Stimulated activated CD4-positive, alpha-beta T cell treated with anti-CD3 and anti-CD28 coated beads, Interleukin-4, amount 100 ng/mL, for 24 hours (primary cell): ENCODE measurements around the gene RRP8.

Source experiments
- DNase-seq: peaks from one replicate; pipeline ENCODE4 v3.0.0-alpha.2; 2020

Gene RRP8

DNA sequence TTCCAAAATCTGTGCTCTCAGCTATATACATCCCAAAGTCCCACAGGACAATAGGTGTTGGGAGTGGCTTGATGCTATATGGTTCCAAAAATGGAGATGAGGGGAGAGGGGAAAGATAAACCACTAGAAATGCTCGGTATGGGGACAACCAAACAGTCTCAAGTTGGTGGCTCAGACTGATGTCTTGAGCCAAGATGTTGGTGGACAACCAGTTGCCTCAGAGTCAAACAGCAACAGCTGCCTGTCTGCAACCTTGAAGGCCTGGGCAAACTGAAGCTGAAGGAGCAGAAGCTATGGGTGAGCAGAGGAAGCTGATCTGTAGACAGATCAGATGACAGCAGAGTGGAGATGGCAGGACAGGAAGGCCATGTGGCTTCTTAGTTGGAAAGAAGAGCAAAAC is 4.0 kb downstream of the RRP8 start:
- DNase-seq: no peak

GRCh38 chr11:6598555-6598954 is 4.9 kb downstream of the RRP8 start:
- no peak for DNase-seq

DNA sequence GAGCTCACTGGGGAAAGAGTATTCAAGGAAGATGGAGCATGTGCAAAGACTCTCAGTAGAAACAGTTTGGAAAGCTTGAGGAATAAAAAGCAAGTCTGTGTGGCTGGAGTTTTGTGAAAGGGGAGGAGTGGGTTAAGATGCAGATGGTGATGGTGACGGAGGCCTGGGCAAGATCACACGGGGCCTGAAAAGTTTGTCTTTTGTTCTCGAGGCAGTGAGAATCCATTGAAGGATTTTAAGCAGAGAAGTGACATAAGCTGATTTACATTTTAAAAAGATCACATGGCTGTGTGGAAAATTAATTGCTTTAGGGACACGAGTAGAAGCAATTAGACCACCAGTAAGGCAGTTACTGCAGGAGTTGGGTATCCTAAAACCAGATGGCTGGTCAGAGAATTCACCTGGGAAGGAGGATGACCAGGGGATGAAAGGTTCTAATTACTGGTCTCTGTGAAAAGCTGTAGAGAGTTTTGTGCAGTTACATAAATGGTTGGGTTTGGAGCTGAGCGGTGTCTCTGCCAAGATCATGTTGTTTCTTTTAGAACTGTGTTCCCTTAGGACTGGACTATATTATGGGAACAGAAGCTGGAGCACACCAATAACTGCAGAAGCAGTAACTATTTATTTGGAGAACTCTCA is 7.1 kb downstream of the RRP8 start:
- no peak for DNase-seq

DNA sequence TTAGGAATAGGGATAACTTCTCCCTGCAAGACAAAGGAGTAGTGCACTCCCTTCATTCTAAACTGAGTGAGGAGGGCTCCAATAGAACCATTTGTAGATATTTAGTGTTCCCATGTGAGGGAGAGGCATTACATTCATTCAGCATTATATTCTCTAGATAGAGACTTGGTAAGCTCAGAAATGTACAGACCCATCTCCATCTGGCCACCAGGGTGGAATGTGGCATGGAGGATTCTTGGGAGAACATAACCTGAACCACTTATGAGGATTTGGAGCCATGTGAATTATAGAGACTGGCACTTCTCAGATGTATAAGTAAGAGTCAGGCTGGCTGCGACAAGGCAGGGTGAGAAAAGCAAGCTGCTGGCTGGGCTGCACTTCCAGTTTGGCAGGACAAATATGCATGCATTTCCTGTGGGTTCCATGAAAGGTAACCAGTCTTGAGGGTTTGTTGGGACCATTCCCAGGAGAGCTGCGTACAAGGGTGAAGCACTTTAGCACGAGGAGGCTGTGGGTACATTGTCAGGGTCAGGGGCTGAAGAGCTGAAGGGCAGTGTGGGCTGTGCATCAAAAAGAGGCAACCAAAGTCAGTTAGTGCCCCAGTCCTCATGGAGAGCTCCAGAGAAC is 9.2 kb downstream of the RRP8 start:
- no peak for DNase-seq

GRCh38 chr11:6588018-6588417 is 15.4 kb downstream of the RRP8 start:
- DNase-seq: no peak

- no peak for DNase-seq
These were observed 16.0 kb downstream of the RRP8 start for GRCh38 chr11:6587360-6587953.

DNA sequence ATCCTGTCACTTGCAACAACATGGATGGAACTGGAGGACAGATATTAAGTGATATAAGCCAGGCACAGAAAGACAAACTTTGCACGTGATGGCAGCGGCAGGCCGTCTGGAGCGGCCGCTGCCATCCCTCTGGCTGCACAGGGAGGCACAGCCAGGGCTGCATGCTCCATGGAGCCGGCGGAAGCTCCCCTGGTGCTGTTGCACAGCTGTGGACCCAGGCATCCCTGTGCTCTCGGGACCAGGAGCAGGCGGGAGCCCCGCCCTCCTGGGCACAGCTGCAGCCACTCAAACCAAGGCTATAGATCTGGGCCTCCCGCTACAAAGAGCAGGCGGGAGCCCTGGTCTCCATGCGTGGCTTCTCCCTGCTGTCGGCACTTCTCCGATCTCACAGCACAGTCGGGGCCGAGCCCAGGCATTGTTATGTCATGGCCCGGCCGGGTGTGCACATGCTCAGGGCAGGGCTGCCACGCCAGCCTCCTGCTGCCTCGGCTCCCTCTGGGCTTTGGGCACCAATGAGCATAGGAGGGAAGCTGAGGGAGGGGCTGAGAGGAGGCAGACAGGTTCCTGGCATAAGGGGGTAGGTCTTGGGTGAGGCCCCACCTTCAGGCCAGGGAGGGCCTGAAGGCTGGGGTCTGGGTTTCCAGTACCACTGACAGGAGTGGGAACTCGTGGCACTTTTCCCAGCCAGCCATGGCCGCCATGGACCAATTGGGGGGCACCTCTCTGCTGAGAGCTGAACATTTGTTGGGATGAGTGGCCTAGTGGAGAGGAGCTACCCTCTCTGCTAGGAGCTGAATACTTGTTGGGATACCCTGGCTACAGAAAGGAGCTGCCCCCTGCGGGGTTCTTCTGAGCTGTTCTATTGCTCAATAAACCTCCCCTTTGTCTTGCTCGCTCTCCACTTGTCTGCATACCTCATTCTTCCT is 16.7 kb downstream of the RRP8 start:
- no peak for DNase-seq

- no peak for DNase-seq
These were observed 18.9 kb downstream of the RRP8 start for GRCh38 chr11:6584528-6584927.

- DNase-seq: no peak
These were observed 19.8 kb downstream of the RRP8 start for GRCh38 chr11:6583584-6583983.

DNA sequence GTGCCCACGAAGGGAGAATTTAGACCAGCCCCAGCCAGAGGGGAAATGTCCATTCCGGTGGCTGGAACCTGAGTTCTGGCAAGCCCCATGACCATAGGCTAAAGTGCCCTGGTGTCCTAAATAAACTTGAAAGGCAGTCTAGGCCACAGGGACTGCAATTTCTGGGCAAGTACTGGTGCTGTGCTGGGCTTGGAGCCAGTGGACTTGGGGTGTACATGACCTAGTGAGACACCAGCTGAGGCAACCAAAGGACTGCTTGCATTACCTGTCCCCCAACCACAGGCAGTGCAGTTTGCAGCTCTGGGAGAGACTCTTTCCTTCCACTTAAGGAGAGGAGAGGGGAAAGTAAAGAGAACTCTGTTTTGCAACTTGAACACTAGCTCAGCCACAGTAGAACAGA is 23.7 kb downstream of the RRP8 start:
- no peak for DNase-seq

DNA sequence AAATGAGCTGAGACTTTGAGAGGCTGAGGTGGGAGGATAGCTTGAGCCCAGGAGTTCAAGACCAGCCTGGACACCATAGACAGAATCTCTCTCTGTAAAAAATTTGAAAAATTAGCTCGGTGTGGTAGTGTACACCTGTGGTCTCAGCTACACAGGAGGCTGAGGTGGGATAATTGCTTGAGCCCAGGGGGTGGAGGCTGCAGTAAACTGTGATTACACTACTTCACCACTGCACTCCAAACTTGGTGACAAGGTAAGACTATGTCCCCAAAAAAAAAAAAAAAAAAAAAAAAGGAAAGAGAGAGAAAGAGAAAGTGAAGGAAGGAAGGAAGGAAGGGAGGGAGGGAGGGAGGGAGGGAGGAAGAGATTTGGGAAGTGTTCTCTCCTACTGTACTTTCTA is 25.3 kb downstream of the RRP8 start:
- no peak for DNase-seq

DNA sequence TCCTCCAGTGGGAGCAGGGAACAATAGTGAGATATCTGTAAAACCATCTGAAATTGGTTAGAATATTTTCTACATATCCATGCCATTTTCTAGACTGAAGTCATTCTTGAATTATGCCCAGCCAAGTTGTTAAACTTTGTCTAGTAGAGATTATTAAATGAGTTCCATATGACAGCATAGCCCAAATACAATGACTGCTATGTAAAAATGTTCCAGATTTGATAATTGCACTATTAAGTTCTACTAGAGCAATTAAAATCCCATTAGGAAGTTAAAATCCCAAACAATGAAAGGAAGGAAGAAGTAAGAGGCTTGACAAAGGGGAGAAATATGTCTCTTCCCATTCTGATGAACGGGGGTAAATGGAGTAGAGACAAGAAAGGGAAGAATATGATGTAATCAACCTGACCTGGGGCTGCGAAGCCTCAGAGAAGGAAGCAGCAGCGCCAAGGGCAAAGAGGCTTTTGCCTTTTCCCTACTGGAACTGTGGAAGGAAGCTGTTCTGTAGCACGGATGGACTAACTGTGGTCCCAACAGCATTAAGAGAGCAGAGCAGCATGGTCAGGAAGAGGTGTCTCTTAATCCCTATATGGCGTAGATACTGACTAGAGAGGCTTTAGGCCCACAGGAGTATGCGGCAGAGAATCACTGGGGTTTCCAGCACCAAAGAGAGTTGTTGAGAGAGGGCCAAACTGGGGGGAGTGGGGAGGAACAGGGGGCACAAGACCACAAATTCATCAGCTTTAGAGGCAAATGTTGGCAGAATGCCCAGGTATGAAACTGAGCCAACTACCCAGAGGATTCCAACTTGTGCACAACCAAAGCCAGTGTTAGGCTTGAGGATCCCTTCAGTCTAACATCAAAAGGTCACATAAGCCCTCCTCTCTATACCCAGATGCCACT is 26.7 kb downstream of the RRP8 start:
- no peak for DNase-seq

DNA sequence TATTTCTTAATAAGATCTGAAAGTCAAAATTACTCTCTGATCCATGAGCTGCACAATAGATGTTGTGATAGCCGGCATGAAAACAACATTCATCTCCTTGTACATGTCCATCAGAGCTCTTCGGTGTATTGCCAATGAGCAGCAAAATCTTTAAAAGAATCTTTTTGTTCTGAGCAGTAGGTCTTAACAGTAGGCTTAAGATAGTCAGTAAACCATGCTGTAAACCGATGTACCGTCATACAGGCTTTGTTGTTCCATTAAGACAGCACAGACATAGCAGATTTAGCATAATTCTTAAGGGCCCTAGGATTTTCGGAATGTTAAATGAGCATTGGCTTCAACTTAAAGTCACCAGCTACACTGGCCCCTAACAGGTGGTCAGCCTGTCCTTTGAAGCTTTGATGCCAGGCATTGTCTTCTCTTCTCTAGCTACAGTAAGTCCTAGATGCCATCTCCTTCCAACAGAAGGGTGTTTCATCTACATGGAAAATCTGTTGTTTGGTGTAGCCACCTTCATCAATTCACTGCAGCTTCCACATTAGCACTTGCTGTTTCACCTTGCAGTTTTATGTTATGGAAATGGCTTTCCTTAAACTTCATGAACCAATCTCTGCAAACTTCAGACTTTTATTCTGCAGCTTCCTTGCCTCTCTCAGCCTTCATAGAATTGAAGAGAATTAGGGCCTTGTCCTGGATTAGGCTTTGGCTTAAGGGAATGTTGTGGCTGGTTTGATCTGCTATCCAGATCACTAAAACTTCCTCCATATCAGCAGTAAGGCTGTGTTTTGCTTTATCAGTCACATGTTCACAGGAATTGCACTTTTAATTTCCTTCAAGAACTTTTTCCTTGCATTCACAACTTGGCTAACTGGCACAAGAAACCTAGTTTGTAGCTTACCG is 28.4 kb downstream of the RRP8 start:
- DNase-seq: no peak

DNA sequence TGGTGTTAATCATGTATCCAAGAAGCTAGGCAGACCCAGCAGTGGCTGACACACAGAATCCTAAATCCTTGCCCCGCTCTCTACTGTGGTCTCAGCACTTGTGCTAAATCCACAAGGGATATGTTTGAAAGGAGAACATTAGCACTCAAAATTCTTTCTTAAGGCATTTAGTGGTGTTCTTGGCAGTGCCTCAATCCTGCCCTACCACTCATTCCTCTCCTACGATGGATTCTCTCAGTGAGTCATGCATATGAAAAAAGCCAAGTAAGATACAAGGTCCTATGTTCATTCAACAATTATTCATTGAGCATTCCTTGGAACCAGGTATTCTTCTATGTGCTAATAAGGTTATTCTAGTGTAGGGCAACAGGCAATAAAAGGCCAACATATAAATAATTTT is 31.2 kb downstream of the RRP8 start:
- DNase-seq: no peak

DNA sequence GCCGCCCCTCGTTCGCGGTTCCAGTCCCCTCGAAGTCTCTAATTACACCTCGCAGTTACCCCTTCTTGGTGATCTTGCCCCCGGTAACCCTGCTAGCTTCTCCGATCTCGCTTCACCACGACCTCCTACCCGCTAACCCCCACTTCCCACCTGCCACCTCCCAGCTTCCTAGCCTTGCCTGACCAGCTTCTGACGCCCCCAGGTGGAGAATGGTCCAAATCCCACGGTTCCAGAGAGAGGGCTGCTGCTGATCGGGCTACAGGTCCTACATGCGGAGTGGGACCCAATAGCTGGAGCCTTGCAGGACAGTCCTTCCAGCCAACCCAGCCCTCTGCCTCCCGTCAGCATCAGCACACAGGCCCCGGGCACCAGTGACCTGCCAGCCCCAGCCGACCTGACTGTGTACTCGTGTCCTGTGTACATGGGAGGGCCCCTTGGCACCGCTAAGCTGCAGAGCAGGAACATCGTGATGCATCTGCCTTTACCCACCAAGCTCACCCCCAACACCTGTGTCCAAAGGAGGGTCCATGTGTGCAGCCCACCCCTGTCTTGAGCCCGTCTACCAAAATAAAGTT is 31.9 kb downstream of the RRP8 start:
- DNase-seq: no peak

DNA sequence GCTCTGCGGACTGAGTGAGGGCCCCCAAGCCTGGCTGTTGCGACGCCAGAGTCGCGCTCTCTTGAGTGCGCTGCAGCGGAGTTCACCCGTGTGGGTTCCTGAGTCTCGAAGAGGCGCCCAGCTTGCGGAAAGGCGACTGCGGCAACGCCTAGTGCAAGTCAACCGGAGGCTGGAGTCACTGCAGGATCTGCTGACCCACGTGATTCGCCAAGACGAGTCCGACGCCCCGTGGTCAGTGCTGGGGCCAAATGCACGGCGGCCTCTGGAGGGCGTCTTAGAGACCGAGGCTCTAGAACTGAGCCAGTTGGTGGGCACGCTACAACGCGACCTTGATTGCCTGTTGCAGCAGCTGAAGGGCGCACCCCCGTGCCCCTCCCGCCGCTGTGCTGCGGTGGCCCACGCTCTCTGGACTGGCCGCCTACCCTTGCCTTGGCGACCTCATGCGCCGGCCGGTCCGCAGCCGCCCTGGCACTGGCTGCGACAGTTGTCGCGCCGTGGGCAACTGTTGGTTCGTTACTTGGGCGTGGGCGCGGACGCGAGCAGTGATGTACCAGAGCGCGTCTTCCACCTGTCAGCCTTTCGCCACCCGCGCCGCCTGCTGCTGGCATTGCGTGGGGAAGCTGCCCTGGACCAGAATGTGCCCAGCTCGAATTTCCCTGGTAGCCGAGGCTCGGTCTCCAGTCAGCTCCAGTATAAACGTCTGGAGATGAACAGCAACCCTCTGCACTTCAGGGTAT is 32.6 kb downstream of the RRP8 start:
- no peak for DNase-seq

- no peak for DNase-seq
These were observed 33.7 kb downstream of the RRP8 start for GRCh38 chr11:6569706-6570105.

DNA sequence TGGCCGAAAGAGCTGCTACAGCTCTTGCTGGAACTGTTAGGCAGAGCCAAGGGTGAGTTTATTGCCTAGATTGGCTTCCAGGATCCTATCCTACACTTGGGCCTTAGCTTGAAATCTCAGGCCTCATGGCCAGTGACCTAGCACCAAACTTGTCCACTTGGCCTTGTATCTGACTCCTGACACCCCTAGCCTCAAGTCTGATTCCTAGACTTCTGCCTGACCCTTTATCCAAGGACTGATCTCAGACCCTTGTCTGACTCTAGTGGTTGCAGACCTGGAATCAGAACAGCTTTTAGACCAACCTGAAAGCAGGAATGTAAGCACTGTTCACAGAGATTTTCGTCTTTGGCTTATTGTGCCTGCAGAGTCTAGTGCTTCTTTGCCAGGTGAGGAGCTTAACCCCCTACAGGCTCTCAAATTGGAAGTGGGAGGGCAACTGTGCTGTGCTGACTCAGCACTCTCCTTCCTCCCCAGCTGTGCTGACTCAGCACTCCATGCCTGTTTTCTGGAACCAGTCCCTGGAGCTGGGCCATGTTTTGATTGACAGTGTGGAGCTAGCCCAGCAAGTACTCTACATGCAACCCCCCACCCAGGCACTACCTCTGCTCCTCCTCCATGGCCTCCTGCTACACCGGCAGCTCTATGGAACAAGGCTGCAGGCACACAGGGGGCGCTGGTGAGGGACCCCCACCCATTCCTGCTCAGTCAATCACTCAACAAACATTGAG is 35.1 kb downstream of the RRP8 start:
- no peak for DNase-seq

DNA sequence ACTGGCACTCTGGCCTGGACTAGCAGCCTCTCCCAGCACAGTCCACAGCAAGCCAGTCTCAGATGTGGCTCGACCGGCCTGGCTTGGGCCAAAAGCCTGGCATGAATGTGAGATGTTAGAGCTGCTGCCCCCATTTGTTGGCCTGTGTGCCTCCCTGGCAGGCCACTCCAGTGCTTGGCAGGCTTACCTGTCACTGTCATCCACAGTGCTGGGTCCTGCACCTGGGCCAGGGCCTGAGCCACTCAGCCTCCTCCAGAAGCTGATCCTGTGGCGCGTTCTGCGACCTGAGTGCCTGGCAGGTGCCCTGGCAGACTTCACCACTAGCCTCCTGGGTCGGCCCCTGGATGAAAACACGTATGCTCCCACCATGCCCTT is 36.1 kb downstream of the RRP8 start:
- DNase-seq: no peak
